ENCODE measurements around the gene FCER1G. TPM values are rescaled to one million over a fixed set of nuclear protein-coding genes. Genes with fewer than 3 reads are reported as not detected.

FCER1G gene
- polyA plus RNA-seq, 3 donors from 2014 or later, result 1,827 to 3,702 (median 3,300) TPM

- H3K4me1 Mint-ChIP-seq, result peaks cover 64 to 82% of the 10 kb centered on the region in 2 donors
- peak; percentile 90 to 91 (median 91) for DNase-seq
- H3K36me3 Mint-ChIP-seq, result peaks cover 4 to 21% (median 14%) of the 10 kb centered on the region in 3 donors
- peak within 1 kb of the TSS; percentile 94 to 100 (median 100) for H3K4me3 Mint-ChIP-seq
- no peaks in the 10 kb centered on the region for H3K9me3 Mint-ChIP-seq
- peak within 1 kb of the TSS; percentile 98 to 100 (median 99) for H3K27ac Mint-ChIP-seq
- peaks cover 0 to 2% (median 0%) of the 10 kb centered on the region in 3 donors for H3K27me3 Mint-ChIP-seq (ENCODE audit: low read depth in 3 of 3)
Measured at GRCh38 chr1:161177112-161177935, 37.8 kb upstream of the FCER1G start, which contains the start of gene B4GALT3. Gene B4GALT3 (minus strand): TSS chr1:161177507. CDS start chr1:161176060, 1,447 bp downstream.

GRCh38 chr1:161177936-161178244 is 37.2 kb upstream of the FCER1G start:
- Mint-ChIP-seq H3K4me3 (peak overlapping the region; percentile 94 to 100 (median 100)), H3K9me3 (no peaks in the 10 kb centered on the region), H3K27me3 (ENCODE audit: low read depth in 3 of 3) (peaks cover 0 to 4% (median 0%) of the 10 kb centered on the region in 3 donors)

DNA sequence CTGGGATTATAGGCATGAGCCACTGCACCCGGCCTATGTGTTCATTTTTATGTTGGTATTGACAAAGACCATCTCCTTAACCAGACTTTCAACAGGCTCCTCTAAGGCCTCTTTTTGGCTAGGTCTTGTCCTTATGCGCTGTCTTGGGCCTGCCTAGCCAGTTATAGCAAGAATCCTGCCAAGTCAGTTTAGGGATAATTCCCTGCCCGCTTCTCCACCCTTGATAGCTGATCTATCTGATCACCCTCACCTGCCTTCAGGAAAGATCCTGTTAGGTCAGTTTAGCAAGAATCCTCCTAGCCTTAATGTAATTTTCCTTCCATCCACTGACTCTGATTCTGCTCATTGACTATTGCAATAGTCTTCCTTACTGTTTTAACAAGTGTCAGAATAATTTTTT is 35.4 kb upstream of the FCER1G start:
- H3K4me1 Mint-ChIP-seq, result peaks cover 83 to 92% of the 10 kb centered on the region in 2 donors
- H3K9me3 Mint-ChIP-seq, result no peaks in the 10 kb centered on the region
- H3K27ac Mint-ChIP-seq, result peak overlapping the region in 5 of 6 donors; percentile 73 to 90 (median 84)
- H3K4me3 Mint-ChIP-seq, result peak overlapping the region in 4 of 5 donors; percentile 21 to 60 (median 41)
- H3K27me3 Mint-ChIP-seq (ENCODE audit: low read depth in 3 of 3), result peaks cover 0 to 7% (median 5%) of the 10 kb centered on the region in 3 donors
- no peak for DNase-seq
- H3K36me3 Mint-ChIP-seq, result peaks cover 2 to 3% (median 3%) of the 10 kb centered on the region in 3 donors

More at GRCh38 chr1:161177936-161178244, 37.2 kb upstream of the FCER1G start:
- DNase-seq, result no peak
- peaks cover 5 to 16% (median 14%) of the 10 kb centered on the region in 3 donors for H3K36me3 Mint-ChIP-seq
- H3K4me1 Mint-ChIP-seq, result peaks cover 70 to 82% of the 10 kb centered on the region in 2 donors
- peak overlapping the region; percentile 98 to 100 (median 99) for H3K27ac Mint-ChIP-seq

- Mint-ChIP-seq H3K4me1 (peaks cover 84 to 92% of the 10 kb centered on the region in 2 donors), H3K27ac (peak overlapping the region; percentile 67 to 95 (median 88)), H3K27me3 (ENCODE audit: low read depth in 3 of 3) (peaks cover 0 to 13% (median 9%) of the 10 kb centered on the region in 3 donors), H3K4me3 (peak overlapping the region; percentile 18 to 63 (median 36)), H3K36me3 (peaks cover 0 to 3% (median 3%) of the 10 kb centered on the region in 3 donors), H3K9me3 (no peaks in the 10 kb centered on the region)
- no peak for DNase-seq
Measured at GRCh38 chr1:161180639-161181038, 34.5 kb upstream of the FCER1G start.

DNA sequence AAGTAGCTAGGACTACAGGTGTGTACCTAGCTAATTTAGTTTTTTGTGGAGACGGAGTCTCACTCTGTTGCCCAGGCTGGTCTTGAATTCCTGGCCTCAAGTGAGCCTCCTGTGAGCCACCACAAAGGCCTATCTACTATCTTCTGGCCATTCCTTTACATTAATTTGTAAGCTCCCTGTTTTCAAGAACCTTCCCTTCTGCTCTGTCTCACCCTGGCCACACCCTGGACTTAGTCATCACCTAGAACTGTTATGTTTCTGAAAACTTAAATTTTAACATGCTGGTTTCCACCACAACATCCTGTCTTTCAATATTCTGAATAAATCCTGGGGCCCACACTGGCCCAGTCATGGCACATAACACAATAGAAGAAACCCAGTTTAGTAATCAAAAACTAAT is 32.9 kb upstream of the FCER1G start:
- DNase-seq, result peak; percentile 61 to 70 (median 66)
- Mint-ChIP-seq H3K27me3 (ENCODE audit: low read depth in 3 of 3) (peaks cover 0 to 13% (median 9%) of the 10 kb centered on the region in 3 donors), H3K9me3 (no peaks in the 10 kb centered on the region), H3K36me3 (peaks cover 0 to 3% (median 3%) of the 10 kb centered on the region in 3 donors), H3K4me3 (peak overlapping the region; percentile 78 to 85 (median 83)), H3K4me1 (peaks cover 84 to 92% of the 10 kb centered on the region in 2 donors), H3K27ac (peak overlapping the region; percentile 88 to 99 (median 96))

DNA sequence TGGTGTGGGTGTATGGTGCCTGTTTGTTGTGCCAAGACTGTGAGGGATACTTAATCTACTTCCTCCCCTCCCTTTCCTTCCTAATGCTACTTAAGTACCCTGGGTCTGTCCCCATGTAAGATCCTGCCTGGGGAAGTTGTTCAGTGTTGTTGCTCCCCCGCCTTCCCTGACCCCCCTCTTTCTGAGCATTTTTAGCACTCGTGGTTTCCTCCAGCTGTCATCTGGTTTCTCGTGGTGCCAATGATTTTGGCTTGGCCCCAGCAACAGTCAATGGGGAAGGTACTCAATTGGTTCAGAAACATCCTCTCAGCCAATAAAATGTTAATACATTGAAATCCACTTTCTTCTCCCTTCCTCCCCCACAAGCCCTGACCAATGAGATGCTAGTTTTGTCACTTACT is 29.8 kb upstream of the FCER1G start:
- Mint-ChIP-seq H3K4me1 (peaks cover 80 to 90% of the 10 kb centered on the region in 2 donors), H3K4me3 (peak overlapping the region; percentile 80 to 85 (median 83)), H3K27me3 (ENCODE audit: low read depth in 3 of 3) (peaks cover 0 to 13% (median 9%) of the 10 kb centered on the region in 3 donors), H3K9me3 (no peaks in the 10 kb centered on the region), H3K27ac (peak overlapping the region; percentile 88 to 94 (median 94)), H3K36me3 (peaks cover 0 to 3% (median 2%) of the 10 kb centered on the region in 3 donors)
- peak; percentile 82 to 87 (median 83) for DNase-seq

DNA sequence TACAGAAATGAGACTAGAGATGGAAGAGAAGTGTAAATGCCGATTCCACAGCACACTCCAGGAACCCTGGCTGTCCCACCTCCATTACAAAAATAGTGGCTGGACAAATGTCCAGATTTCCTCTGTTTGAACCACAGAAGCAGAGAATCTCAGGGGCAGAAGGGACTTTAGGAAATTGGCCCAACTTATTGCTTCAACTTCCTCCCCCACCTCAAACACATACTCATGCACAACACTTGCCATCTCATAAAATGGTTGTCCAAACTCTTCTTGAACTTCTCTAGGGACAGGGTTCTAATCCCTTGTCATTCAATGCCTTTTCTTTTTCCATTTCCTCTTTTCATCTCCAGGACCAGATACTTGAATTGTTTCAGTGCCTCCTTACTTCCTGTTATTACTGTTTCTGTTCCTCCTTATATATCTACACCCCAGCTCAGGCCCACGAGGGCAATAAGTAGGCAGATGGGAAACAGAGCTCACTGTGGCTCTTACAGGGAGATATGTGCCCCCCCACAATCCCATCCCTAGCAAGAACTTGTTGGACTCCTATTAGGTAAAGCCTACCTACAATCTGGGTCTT is 29.3 kb upstream of the FCER1G start:
- Mint-ChIP-seq H3K9me3 (no peaks in the 10 kb centered on the region), H3K36me3 (peaks cover 0 to 3% (median 0%) of the 10 kb centered on the region in 3 donors), H3K27me3 (ENCODE audit: low read depth in 3 of 3) (peaks cover 0 to 13% (median 9%) of the 10 kb centered on the region in 3 donors), H3K4me3 (peak overlapping the region; percentile 80 to 85 (median 83)), H3K27ac (peak overlapping the region; percentile 88 to 94 (median 94)), H3K4me1 (peaks cover 74 to 85% of the 10 kb centered on the region in 2 donors)
- DNase-seq, result no peak

DNA sequence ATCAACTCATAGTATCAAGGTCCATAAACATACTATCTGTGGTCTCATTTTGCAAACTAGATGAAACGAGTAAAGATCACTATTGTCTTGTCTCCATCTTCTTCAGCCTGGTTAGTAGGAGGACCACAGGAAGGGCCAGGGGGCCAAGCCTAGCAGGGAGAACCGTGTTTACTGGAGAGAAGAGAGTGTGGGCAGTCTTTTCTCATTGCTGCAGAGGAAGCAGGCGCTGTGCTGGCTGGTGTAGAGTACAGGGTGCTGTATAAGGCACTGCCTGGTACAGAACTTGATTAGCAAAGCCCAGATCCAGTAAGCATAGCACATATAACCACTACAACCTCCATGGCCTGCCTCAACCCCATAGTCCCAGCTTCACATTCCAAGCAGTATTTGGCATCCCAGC is 27.8 kb upstream of the FCER1G start:
- peaks cover under 1 to 13% (median 7%) of the 10 kb centered on the region in 3 donors for H3K27me3 Mint-ChIP-seq (ENCODE audit: low read depth in 3 of 3)
- H3K36me3 Mint-ChIP-seq, result peaks cover 0 to 3% (median 0%) of the 10 kb centered on the region in 3 donors
- H3K9me3 Mint-ChIP-seq, result no peaks in the 10 kb centered on the region
- DNase-seq, result no peak
- peaks cover 70 to 75% of the 10 kb centered on the region in 2 donors for H3K4me1 Mint-ChIP-seq
- H3K4me3 Mint-ChIP-seq, result peak overlapping the region in 4 of 5 donors; percentile 30 to 69 (median 56)
- H3K27ac Mint-ChIP-seq, result peak overlapping the region; percentile 88 to 94 (median 94)

GRCh38 chr1:161188381-161188780 is 26.7 kb upstream of the FCER1G start:
- Mint-ChIP-seq H3K4me3 (no peak overlapping the region), H3K27me3 (ENCODE audit: low read depth in 3 of 3) (peaks cover 2 to 13% (median 4%) of the 10 kb centered on the region in 3 donors), H3K36me3 (no peaks in the 10 kb centered on the region), H3K27ac (peak overlapping the region in 5 of 6 donors; percentile 75 to 93 (median 79)), H3K9me3 (no peaks in the 10 kb centered on the region), H3K4me1 (peaks cover 72 to 75% of the 10 kb centered on the region in 2 donors)
- DNase-seq, result no peak

DNA sequence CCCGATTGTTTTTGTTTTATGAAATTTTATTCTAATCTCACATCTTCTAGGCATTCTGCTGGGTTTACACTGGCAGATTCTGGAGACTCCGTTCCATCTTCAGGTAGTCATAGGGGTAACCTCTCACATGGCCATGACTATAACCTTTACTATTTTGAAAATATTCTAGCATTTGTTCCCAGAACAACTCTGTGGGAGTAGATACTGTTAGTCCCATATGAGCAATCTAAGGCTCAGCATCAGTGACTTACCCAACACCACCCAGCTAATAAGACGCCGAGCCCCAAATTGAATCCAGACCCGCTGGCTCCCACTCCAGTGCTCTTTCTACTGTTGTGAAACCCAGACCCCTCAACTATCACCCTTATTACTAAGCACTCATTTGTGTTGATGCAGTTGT is 26.1 kb upstream of the FCER1G start:
- H3K9me3 Mint-ChIP-seq, result no peaks in the 10 kb centered on the region
- H3K27me3 Mint-ChIP-seq (ENCODE audit: low read depth in 3 of 3), result peaks cover 2 to 10% (median 4%) of the 10 kb centered on the region in 3 donors
- H3K4me3 Mint-ChIP-seq, result no peak overlapping the region
- DNase-seq, result no peak
- H3K27ac Mint-ChIP-seq, result peak overlapping the region in 5 of 6 donors; percentile 20 to 68 (median 55)
- peaks cover 71 to 75% of the 10 kb centered on the region in 2 donors for H3K4me1 Mint-ChIP-seq
- no peaks in the 10 kb centered on the region for H3K36me3 Mint-ChIP-seq

- Mint-ChIP-seq H3K9me3 (no peaks in the 10 kb centered on the region), H3K4me1 (peaks cover 70 to 75% of the 10 kb centered on the region in 2 donors), H3K36me3 (no peaks in the 10 kb centered on the region), H3K4me3 (no peak overlapping the region), H3K27me3 (ENCODE audit: low read depth in 3 of 3) (peaks cover 0 to 2% (median 0%) of the 10 kb centered on the region in 3 donors), H3K27ac (no peak overlapping the region)
- no peak for DNase-seq
Measured at GRCh38 chr1:161190962-161191521, 24.1 kb upstream of the FCER1G start.

GRCh38 chr1:161191971-161192370 is 23.1 kb upstream of the FCER1G start:
- Mint-ChIP-seq H3K4me1 (peaks cover 68 to 70% of the 10 kb centered on the region in 2 donors), H3K9me3 (no peaks in the 10 kb centered on the region), H3K27ac (no peak overlapping the region), H3K36me3 (no peaks in the 10 kb centered on the region), H3K27me3 (ENCODE audit: low read depth in 3 of 3) (peaks cover 0 to 2% (median 0%) of the 10 kb centered on the region in 3 donors), H3K4me3 (no peak overlapping the region)
- no peak for DNase-seq

All from immature natural killer cell (primary cell).